Activated naive CD4-positive, alpha-beta T cell treated with anti-CD3 and anti-CD28 coated beads, Interleukin-2, amount 50 U/mL, for 24 hours (primary cell): ENCODE data around the gene KRTAP9-6.
A peak's percentile ranks its signal among the peaks of the same experiment; 100 is the strongest.
"Not testable (repeated sequence)": the region's sequence is repeated elsewhere in the genome, so short reads cannot be mapped to it uniquely, and the experiment has no call there.

Experiments
- H3K27ac Mint-ChIP-seq: one replicate; pipeline ENCODE4 v1.8.0; 2021; ENCODE audit warnings: mild to moderate bottlenecking, mixed read lengths
- H3K27me3 Mint-ChIP-seq: one replicate; pipeline ENCODE4 v1.8.0; 2021; ENCODE audit warnings: mixed read lengths
- H3K36me3 Mint-ChIP-seq: one replicate; pipeline ENCODE4 v1.8.0; 2021; ENCODE audit warnings: mixed read lengths
- H3K4me1 Mint-ChIP-seq: one replicate; pipeline ENCODE4 v1.8.0; 2021; ENCODE audit warnings: mixed read lengths
- H3K4me3 Mint-ChIP-seq: one replicate; pipeline ENCODE4 v1.8.0; 2021; ENCODE audit warnings: mild to moderate bottlenecking, mixed read lengths
- H3K9me3 Mint-ChIP-seq: one replicate; pipeline ENCODE4 v1.8.0; 2021; ENCODE audit warnings: mixed read lengths

Gene KRTAP9-6

GRCh38 chr17:41255381-41256290 is 9.5 kb upstream of the KRTAP9-6 start, which contains the start of gene KRTAP9-9:
KRTAP9-9 (plus strand) TSS chr17:41255384.
- not testable (repeated sequence) for H3K4me1 Mint-ChIP-seq, H3K9me3 Mint-ChIP-seq

DNA sequence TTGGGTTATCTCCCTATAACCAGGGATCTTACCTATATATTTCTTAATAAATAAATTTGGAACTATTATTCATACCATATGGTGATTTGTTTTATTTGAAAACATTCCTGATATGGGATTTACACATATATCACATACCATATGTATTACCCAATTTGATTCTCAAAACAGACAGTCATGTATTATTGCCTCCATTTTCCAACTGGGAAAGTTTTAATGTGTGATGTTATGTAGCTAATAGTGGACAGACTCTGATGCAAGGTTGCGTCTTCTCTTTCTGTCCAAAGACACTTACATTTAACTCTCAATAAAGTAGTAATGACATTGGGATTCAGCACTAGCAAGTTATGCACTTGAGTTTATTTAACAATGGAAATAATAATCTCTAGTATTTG is 8.9 kb upstream of the KRTAP9-6 start:
- H3K27me3 Mint-ChIP-seq: no peaks in the 10 kb centered on the region
- no peak overlapping the region for H3K4me3 Mint-ChIP-seq
- H3K9me3 Mint-ChIP-seq: no peaks in the 10 kb centered on the region
- H3K27ac Mint-ChIP-seq: no peak overlapping the region
- H3K4me1 Mint-ChIP-seq: peaks cover 12% of the 10 kb centered on the region
- H3K36me3 Mint-ChIP-seq: no peaks in the 10 kb centered on the region

More at GRCh38 chr17:41255381-41256290, 9.5 kb upstream of the KRTAP9-6 start, which contains the start of gene KRTAP9-9:
- H3K4me3 Mint-ChIP-seq, H3K36me3 Mint-ChIP-seq, H3K27me3 Mint-ChIP-seq, H3K27ac Mint-ChIP-seq: not testable (repeated sequence)

GRCh38 chr17:41258406-41258805 is 6.8 kb upstream of the KRTAP9-6 start:
- Mint-ChIP-seq H3K4me3 (no peak overlapping the region), H3K9me3 (no peaks in the 10 kb centered on the region), H3K27me3 (no peaks in the 10 kb centered on the region), H3K4me1 (peaks cover 14% of the 10 kb centered on the region), H3K36me3 (no peaks in the 10 kb centered on the region), H3K27ac (no peak overlapping the region)

GRCh38 chr17:41263212-41263611 is 2.0 kb upstream of the KRTAP9-6 start:
- H3K4me1 Mint-ChIP-seq: peaks cover 14% of the 10 kb centered on the region
- no peak overlapping the region for H3K27ac Mint-ChIP-seq
- H3K27me3 Mint-ChIP-seq: no peaks in the 10 kb centered on the region
- H3K4me3 Mint-ChIP-seq: no peak overlapping the region
- H3K36me3 Mint-ChIP-seq: no peaks in the 10 kb centered on the region
- no peaks in the 10 kb centered on the region for H3K9me3 Mint-ChIP-seq

- Mint-ChIP-seq H3K4me1 (peaks cover 14% of the 10 kb centered on the region), H3K27me3 (no peaks in the 10 kb centered on the region), H3K9me3 (no peaks in the 10 kb centered on the region), H3K4me3 (no peak overlapping the region), H3K27ac (no peak overlapping the region), H3K36me3 (no peaks in the 10 kb centered on the region)
Observed at GRCh38 chr17:41264599-41264998, 579 bp upstream of the KRTAP9-6 start.

DNA sequence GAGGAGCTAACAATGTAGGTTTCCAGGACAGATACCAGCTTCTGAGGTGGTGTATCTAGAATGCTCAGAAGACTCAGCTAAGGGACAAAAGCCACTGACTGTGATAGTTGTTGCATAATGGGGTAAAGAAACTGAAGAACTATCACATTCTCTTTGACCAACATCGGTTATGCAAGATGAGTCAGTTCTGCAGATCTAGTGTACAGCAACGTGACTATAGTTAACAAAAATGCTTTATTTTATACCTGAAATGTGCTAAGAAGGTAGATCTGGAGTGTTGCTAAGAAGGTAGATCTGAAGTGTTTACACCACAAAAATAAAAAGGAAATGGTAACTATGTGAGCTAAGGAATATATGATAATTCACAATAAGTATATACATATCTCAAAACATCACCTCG is 2.5 kb downstream of the KRTAP9-6 start:
- Mint-ChIP-seq H3K27ac (no peak overlapping the region), H3K27me3 (no peaks in the 10 kb centered on the region), H3K9me3 (no peaks in the 10 kb centered on the region), H3K4me1 (no peaks in the 10 kb centered on the region), H3K4me3 (no peak overlapping the region), H3K36me3 (no peaks in the 10 kb centered on the region)

- H3K4me3 Mint-ChIP-seq, H3K27me3 Mint-ChIP-seq, H3K9me3 Mint-ChIP-seq, H3K36me3 Mint-ChIP-seq, H3K4me1 Mint-ChIP-seq, H3K27ac Mint-ChIP-seq: not testable (repeated sequence)
Observed at GRCh38 chr17:41271323-41271722, 6.1 kb downstream of the KRTAP9-6 start.

DNA sequence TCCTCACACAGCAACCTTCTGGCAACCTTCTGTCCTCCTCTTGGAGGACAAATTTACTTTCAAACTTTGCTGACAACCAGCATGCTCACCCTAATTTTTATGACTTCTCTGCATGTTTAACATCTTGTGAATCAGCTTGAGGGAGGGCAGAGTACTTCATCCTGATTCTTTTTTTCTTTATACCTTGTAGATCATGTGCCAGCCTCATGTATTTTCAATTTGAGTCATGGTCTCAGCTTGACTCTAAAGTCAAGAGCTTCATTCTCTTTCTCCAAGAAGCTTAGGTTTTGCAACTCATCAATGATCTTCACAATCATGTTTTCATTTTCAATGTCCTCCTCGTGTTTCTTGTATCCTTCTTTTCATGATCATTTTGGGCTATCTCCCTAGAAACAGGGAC is 6.7 kb downstream of the KRTAP9-6 start:
- H3K27me3 Mint-ChIP-seq: no peaks in the 10 kb centered on the region
- no peaks in the 10 kb centered on the region for H3K4me1 Mint-ChIP-seq
- H3K36me3 Mint-ChIP-seq: no peaks in the 10 kb centered on the region
- H3K4me3 Mint-ChIP-seq: no peak overlapping the region
- H3K27ac Mint-ChIP-seq: no peak overlapping the region
- H3K9me3 Mint-ChIP-seq: no peaks in the 10 kb centered on the region

- H3K27ac Mint-ChIP-seq, H3K4me1 Mint-ChIP-seq, H3K4me3 Mint-ChIP-seq, H3K9me3 Mint-ChIP-seq, H3K27me3 Mint-ChIP-seq, H3K36me3 Mint-ChIP-seq: not testable (repeated sequence)
Observed at GRCh38 chr17:41275648-41276190, 10.5 kb downstream of the KRTAP9-6 start, which contains the start of gene KRTAP9-7. KRTAP9-7 (plus strand) TSS chr17:41275698; CDS start chr17:41275698, 0 bp downstream.

DNA sequence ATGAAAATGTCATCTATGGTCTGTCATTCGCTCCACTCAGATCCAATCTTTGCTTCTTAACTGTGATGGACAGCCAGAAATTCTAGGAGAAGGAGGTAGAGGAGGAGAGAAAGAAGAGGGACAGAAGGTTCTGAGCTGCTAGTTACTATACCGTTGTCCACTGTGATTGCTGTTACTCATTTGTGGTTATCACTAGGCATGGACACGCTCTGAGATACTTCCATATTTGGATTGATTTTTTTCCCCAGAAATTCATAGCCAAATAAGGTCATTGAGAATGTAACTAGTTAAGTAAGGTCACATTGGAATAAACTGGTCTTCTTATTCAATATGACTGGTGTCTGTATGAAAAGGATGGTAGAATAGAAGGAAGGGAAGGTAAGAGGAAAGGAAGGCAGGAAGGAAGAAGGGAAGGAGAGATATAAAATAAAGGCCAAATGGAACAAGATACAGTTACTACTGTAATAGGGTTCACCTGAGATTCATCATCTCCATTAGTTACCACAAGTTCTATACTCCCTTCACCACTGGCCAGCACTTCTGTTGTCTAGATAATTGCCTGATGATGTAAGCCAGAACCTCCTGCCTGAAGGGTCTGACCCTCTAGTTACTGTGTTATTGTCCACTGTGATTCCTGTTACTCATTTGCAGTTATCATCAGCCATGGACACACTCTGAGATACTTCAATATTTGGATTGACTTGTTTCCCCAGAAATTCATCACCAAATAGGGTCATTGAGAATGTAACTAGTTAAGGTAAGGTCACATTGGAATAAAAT is 13.2 kb downstream of the KRTAP9-6 start:
- no peak overlapping the region for H3K4me3 Mint-ChIP-seq
- H3K9me3 Mint-ChIP-seq: no peaks in the 10 kb centered on the region
- no peaks in the 10 kb centered on the region for H3K27me3 Mint-ChIP-seq
- H3K36me3 Mint-ChIP-seq: no peaks in the 10 kb centered on the region
- peaks cover 3% of the 10 kb centered on the region for H3K4me1 Mint-ChIP-seq
- H3K27ac Mint-ChIP-seq: no peak overlapping the region

DNA sequence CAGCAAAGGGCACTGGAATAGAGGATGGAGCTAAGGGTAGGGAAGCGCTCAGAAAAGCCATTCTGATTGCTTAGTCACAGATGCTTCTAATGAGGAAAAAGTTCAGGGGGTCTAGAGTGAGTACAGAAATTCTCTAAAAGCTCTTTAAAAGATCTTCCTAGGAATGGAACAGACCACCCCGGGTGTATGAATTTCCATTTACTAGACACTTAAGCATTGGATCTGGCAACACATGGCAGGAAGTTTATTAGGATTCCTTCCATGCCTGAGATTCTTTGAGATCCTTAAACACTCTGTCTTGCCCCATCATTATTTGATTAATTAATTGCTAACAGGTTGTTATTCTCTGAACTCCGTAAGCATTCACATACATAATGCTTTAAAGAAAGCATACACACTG is 18.9 kb downstream of the KRTAP9-6 start:
- Mint-ChIP-seq H3K9me3 (no peaks in the 10 kb centered on the region), H3K4me3 (no peak overlapping the region), H3K27ac (no peak overlapping the region), H3K4me1 (peaks cover 24% of the 10 kb centered on the region), H3K27me3 (no peaks in the 10 kb centered on the region), H3K36me3 (no peaks in the 10 kb centered on the region)

DNA sequence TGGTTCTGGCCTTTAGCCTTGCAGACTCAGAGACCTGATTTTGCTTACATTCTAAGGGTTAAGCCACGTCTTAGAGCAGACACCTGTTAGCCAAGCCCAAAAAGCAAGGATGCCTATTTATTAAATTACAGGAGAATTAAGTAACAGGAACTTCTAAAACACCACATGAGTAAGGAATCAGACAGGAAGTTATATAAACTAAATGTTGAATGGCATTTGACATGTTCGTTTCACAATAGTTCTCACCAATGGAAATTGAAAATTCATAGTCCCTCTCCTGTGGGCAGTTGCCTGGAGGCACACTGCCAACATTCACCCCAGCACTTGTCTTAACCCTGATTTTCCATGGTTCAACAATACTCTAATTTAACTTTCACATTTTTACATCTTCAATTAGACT is 19.4 kb downstream of the KRTAP9-6 start:
- Mint-ChIP-seq H3K36me3 (no peaks in the 10 kb centered on the region), H3K27me3 (no peaks in the 10 kb centered on the region), H3K9me3 (no peaks in the 10 kb centered on the region), H3K4me1 (peaks cover 24% of the 10 kb centered on the region), H3K4me3 (no peak overlapping the region), H3K27ac (peak overlapping the region; percentile 15)

DNA sequence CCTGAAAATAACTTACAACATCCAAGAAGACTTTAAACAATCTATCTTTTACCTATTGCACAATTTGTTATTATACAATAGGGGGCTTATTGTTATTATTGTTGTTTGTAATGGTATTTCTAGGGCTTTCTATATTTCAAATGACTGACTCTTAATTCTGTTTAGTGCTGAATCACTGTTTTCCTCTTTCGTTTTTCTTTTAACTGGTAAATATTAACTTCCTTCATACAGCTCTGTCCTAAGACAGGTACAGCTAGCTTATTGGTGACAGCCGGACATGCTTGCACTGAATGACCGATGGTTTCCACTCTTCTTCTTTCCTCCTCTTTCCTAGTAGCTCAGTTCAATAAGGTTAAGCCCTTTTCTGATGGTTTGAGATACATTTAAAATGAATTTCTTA is 21.9 kb downstream of the KRTAP9-6 start:
- Mint-ChIP-seq H3K36me3 (no peaks in the 10 kb centered on the region), H3K4me1 (peaks cover 24% of the 10 kb centered on the region), H3K27ac (no peak overlapping the region), H3K9me3 (no peaks in the 10 kb centered on the region), H3K4me3 (no peak overlapping the region), H3K27me3 (no peaks in the 10 kb centered on the region)

GRCh38 chr17:41294016-41294415 is 28.8 kb downstream of the KRTAP9-6 start:
- no peaks in the 10 kb centered on the region for H3K4me1 Mint-ChIP-seq
- H3K27ac Mint-ChIP-seq: no peak overlapping the region
- H3K27me3 Mint-ChIP-seq: no peaks in the 10 kb centered on the region
- H3K36me3 Mint-ChIP-seq: no peaks in the 10 kb centered on the region
- H3K4me3 Mint-ChIP-seq: no peak overlapping the region
- no peaks in the 10 kb centered on the region for H3K9me3 Mint-ChIP-seq

- peaks cover 2% of the 10 kb centered on the region for H3K36me3 Mint-ChIP-seq
- peaks cover 7% of the 10 kb centered on the region for H3K4me1 Mint-ChIP-seq
- no peaks in the 10 kb centered on the region for H3K9me3 Mint-ChIP-seq
- H3K27ac Mint-ChIP-seq: no peak overlapping the region
- H3K27me3 Mint-ChIP-seq: no peaks in the 10 kb centered on the region
- no peak overlapping the region for H3K4me3 Mint-ChIP-seq
Observed at GRCh38 chr17:41296846-41297245, 31.7 kb downstream of the KRTAP9-6 start.
